ENCODE measurements around the gene FAM149A.

The FAM149A gene

GRCh38 chr4:186192066-186192612 lies 87.6 kb downstream of the FAM149A start:
- Histone ChIP-seq H3K27me3 (peaks cover 51% of the 10 kb centered on the region), H3K4me1 (no peaks in the 10 kb centered on the region), H3K36me3 (no peaks in the 10 kb centered on the region), H3K4me3 (ENCODE audit: low read depth, low read length) (peak overlapping the region; percentile 83), H3K9me3 (no peaks in the 10 kb centered on the region)
- DNase-seq, result no peak
- TF ChIP-seq, protein P1, sequence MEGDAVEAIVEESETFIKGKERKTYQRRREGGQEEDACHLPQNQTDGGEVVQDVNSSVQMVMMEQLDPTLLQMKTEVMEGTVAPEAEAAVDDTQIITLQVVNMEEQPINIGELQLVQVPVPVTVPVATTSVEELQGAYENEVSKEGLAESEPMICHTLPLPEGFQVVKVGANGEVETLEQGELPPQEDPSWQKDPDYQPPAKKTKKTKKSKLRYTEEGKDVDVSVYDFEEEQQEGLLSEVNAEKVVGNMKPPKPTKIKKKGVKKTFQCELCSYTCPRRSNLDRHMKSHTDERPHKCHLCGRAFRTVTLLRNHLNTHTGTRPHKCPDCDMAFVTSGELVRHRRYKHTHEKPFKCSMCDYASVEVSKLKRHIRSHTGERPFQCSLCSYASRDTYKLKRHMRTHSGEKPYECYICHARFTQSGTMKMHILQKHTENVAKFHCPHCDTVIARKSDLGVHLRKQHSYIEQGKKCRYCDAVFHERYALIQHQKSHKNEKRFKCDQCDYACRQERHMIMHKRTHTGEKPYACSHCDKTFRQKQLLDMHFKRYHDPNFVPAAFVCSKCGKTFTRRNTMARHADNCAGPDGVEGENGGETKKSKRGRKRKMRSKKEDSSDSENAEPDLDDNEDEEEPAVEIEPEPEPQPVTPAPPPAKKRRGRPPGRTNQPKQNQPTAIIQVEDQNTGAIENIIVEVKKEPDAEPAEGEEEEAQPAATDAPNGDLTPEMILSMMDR (IDR thresholded peaks at IDR 0.05; ENCODE audit: low read depth, low read length), result no peak

DNA sequence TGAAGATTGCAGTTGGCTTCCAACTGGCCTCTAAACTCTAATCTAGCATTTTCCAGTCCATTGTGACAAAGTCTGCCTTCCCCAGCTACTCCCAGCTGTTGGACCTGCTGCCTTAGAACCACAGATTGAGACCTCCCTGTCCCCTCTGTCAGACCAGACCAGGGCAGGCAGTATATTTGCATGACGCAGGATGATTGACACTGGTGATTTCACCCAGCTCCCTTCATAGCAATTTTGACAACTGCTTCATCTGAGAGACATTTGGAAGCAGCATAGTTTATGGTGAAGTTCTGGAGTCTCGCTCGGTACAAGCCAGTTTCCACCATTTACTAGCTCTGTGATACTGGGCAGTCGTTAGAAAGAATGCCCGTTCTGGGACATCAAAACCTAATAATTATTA lies 89.3 kb downstream of the FAM149A start:
- Histone ChIP-seq H3K36me3 (no peaks in the 10 kb centered on the region), H3K4me3 (ENCODE audit: low read depth, low read length) (no peak overlapping the region), H3K9me3 (no peaks in the 10 kb centered on the region), H3K27me3 (peaks cover 65% of the 10 kb centered on the region), H3K4me1 (no peaks in the 10 kb centered on the region)
- TF ChIP-seq, protein P1 (IDR thresholded peaks at IDR 0.05; ENCODE audit: low read depth, low read length), result no peak
- no peak for DNase-seq

DNA sequence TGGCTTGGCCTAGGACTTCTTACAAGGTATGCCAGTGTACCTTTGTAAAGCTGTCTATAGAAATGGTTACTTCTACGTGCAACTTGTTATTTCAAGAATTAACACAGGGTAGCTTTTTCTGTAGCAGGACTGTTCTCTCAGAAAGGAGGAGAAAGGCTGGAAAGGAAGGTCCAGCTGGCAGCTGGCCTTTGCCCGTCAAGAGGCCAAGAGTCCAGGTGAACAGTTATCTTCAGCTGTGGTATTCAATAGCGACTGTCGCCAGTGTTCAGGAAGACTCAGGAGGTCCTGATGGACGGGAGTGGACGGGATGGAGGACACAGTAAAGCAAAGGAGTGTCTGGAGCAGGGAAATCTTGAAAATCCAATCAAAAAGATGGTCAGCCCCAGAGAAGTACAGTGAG lies 91.6 kb downstream of the FAM149A start:
- DNase-seq, result no peak
- Histone ChIP-seq H3K27me3 (peaks cover 51% of the 10 kb centered on the region), H3K36me3 (no peaks in the 10 kb centered on the region), H3K4me3 (ENCODE audit: low read depth, low read length) (no peak overlapping the region), H3K4me1 (no peaks in the 10 kb centered on the region), H3K9me3 (no peaks in the 10 kb centered on the region)
- TF ChIP-seq, protein P1 (IDR thresholded peaks at IDR 0.05; ENCODE audit: low read depth, low read length), result no peak

DNA sequence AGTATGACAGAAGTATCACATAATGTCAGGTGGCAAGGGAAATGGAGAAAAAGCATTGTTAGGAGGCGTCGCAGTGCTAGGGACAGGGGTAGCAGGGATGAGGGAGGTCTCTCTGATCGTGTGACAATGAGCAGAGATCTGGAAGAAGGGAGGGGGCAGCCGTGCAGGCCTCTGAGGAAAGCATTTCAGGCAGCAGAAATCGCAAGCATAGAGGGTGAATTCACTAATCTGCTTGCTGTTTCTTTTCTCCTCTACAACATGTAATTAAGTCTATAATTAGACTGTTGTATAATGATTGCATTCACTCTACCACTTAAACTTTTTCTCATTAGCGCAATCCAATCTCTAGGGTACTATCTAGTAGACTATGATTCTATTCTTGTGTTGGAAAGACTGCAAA lies 96.0 kb downstream of the FAM149A start:
- Histone ChIP-seq H3K9me3 (no peaks in the 10 kb centered on the region; the same call in 1 of the 2 replicates), H3K4me3 (ENCODE audit: low read depth, low read length) (no peak overlapping the region), H3K4me1 (no peaks in the 10 kb centered on the region; the same call in 1 of the 2 replicates), H3K36me3 (no peaks in the 10 kb centered on the region), H3K27me3 (peaks cover 20% of the 10 kb centered on the region)
- no peak for DNase-seq
- TF ChIP-seq, protein P1 (IDR thresholded peaks at IDR 0.05; ENCODE audit: low read depth, low read length), result no peak

DNA sequence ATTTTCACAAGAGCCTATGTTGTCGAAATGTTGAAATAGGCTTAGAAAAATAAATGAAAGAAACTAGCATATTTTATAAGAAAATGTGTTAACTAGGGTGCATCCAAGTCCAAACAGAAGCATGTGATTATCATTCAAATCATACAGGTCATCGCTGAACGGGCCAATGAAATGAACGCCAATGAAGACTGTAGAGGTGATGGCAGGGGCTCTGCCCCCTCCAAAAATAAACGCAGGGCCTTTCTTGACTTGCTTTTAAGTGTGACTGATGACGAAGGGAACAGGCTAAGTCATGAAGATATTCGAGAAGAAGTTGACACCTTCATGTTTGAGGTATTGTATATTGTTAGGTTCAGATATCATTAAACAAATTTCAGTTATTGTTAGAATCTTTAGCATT lies 96.5 kb downstream of the FAM149A start:
- no peak for DNase-seq
- H3K4me1 ChIP-seq, result no peaks in the 10 kb centered on the region; the same call in 1 of the 2 replicates
- TF ChIP-seq, protein P1 (IDR thresholded peaks at IDR 0.05; ENCODE audit: low read depth, low read length), result no peak
- H3K36me3 ChIP-seq, result no peaks in the 10 kb centered on the region
- peaks cover 20% of the 10 kb centered on the region for H3K27me3 ChIP-seq
- H3K9me3 ChIP-seq, result no peaks in the 10 kb centered on the region; the same call in 1 of the 2 replicates
- H3K4me3 ChIP-seq (ENCODE audit: low read depth, low read length), result no peak overlapping the region

DNA sequence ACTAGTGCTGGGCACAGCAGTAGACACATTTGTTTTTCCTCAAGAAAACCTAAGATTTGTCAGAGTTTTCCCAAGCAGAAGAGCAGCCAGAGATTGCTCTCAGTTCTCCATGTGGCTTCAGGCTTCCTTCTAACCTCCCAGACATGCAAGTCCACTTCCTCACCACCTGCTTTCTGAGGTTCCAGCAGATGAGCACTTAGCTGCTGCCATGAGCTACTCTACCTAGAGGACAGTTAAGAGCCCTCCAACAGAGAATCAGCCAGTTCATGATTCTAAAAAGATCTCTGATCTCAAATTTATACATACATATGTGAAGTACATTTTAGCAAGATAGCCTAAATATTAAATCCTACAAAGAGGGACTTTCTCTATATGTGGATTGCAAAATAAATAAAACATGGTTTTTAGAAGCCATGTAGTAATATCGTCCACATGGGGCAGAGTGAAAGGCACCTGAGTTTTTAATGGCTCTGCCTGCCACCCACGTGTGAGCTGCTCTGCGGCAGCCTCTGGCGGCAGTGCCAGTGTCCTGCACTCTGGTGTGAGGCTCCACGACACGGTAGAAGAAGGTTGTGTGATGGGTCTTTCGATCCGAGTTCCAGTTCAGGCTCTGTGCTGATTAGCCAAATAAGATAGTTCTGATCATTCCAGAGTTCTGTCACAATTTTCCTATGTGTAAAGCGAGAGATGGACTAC lies 97.2 kb downstream of the FAM149A start:
- no peak overlapping the region for H3K4me3 ChIP-seq (ENCODE audit: low read depth, low read length)
- no peaks in the 10 kb centered on the region for H3K36me3 ChIP-seq
- TF ChIP-seq, protein P1 (IDR thresholded peaks at IDR 0.05; ENCODE audit: low read depth, low read length), result peak; percentile 83
- H3K27me3 ChIP-seq, result peaks cover 20% of the 10 kb centered on the region
- H3K9me3 ChIP-seq, result no peaks in the 10 kb centered on the region; the same call in 1 of the 2 replicates
- peak; percentile 56 for DNase-seq
- H3K4me1 ChIP-seq, result no peaks in the 10 kb centered on the region; the same call in 1 of the 2 replicates

Measured in BE2C (cell line).